SK-N-SH (cell line): Measurements from ENCODE around the gene CHD6. TPM values are rescaled to one million over a fixed set of nuclear protein-coding genes. Genes with fewer than 3 reads are reported as not detected.

Experiments used
- CTCF ChIA-PET: fragments of 300-600, 350-600 bp; formaldehyde crosslinking; extraction: SDS; loops from one replicate; lab custom pipeline; 2021; lab: Yijun Ruan, JAX
- POLR2A ChIA-PET: fragments of 350-600 bp; sonication (Branson Sonifier 250); formaldehyde crosslinking; extraction: SDS; loops from one replicate; lab custom pipeline; 2020; ENCODE audit warnings: antibody characterized with exemption, inconsistent platforms; lab: Yijun Ruan, JAX
- DNase-seq: peaks from one replicate; pipeline ENCODE4 v3.0.0; 2012
- H2AFZ ChIP-seq: fragments of 200-600 bp; sonication (generic); 2 replicates; pipeline ENCODE4 v1.8.1; 2016; ENCODE audit warnings: antibody characterized with exemption, mild to moderate bottlenecking, low read depth
- H3F3A ChIP-seq: fragments of 200-600 bp; sonication (generic); replicated peaks from 2 replicates; pipeline ENCODE3; 2016; ENCODE audit warnings: antibody characterized with exemption, mild to moderate bottlenecking; ENCODE audit not compliant: insufficient read depth
- H3K27ac ChIP-seq, 2 experiments: fragments of 200-500 bp in 1 of 2; fragments of 200-600 bp in 1 of 2; sonication (Bioruptor generic) in 1 of 2; sonication (generic), shearing (Covaris generic) in 1 of 2; 2 replicates each; pipeline versions ENCODE4 v1.5.1 to v1.6.1; 2014 to 2016; ENCODE audit warnings: low read depth in 2 of 2, inconsistent platforms in 1 of 2, low read length in 1 of 2, mild to moderate bottlenecking in 1 of 2, mixed read lengths in 1 of 2
- H3K27me3 ChIP-seq: fragments of 200-600 bp; sonication (generic), shearing (Covaris generic); 2 replicates; pipeline ENCODE4 v1.6.1; 2016; ENCODE audit warnings: mixed run types; ENCODE audit not compliant: insufficient read depth
- H3K36me3 ChIP-seq, 2 experiments: fragments of 200-500 bp in 1 of 2; fragments of 200-600 bp in 1 of 2; sonication (Bioruptor generic) in 1 of 2; sonication (generic) in 1 of 2; replicated peaks in 1 of 2; 2 replicates each; pipeline versions ENCODE3 to v1.5.1; 2014 to 2016; ENCODE audit warnings: low read length in 1 of 2, mild to moderate bottlenecking in 1 of 2; ENCODE audit not compliant: insufficient read depth in 2 of 2, control insufficient read depth in 1 of 2
- H3K4me1 ChIP-seq, 2 experiments: fragments of 200-500 bp in 1 of 2; fragments of 200-600 bp in 1 of 2; sonication (Bioruptor generic) in 1 of 2; sonication (generic), shearing (Covaris generic) in 1 of 2; 2 replicates each; pipeline versions ENCODE4 v1.5.1 to v1.6.1; 2014 to 2016; ENCODE audit warnings: low read depth in 1 of 2, low read length in 1 of 2, mixed run types in 1 of 2; ENCODE audit not compliant: insufficient read depth in 2 of 2, control insufficient read depth in 1 of 2
- H3K4me2 ChIP-seq: fragments of 200-600 bp; sonication (generic), shearing (Covaris generic); 2 replicates; pipeline ENCODE4 v1.6.1; 2017; ENCODE audit warnings: mixed run types
- H3K4me3 ChIP-seq, 2 experiments: fragments of 200-500 bp in 1 of 2; fragments of 200-600 bp in 1 of 2; sonication (Bioruptor generic) in 1 of 2; sonication (generic), shearing (Covaris generic) in 1 of 2; 2 replicates each; pipeline versions ENCODE4 v1.5.1 to v1.8.1; 2014 to 2016; ENCODE audit warnings: low read depth in 2 of 2, inconsistent platforms in 1 of 2, low read length in 1 of 2, mild to moderate bottlenecking in 1 of 2, mixed read lengths in 1 of 2, moderate library complexity in 1 of 2
- H3K79me2 ChIP-seq: fragments of 200-600 bp; sonication (generic); 2 replicates; pipeline ENCODE4 v1.8.1; 2017; ENCODE audit warnings: mild to moderate bottlenecking; ENCODE audit not compliant: insufficient read depth
- H3K9ac ChIP-seq: fragments of 200-600 bp; sonication (generic); 2 replicates; pipeline ENCODE4 v1.6.1; 2017; ENCODE audit warnings: mixed run types
- H3K9me2 ChIP-seq: fragments of 200-600 bp; sonication (generic); 2 replicates; pipeline ENCODE4 v1.6.1; 2017; ENCODE audit warnings: mixed run types
- H3K9me3 ChIP-seq: fragments of 200-600 bp; sonication (generic); 2 replicates; pipeline ENCODE4 v1.6.1; 2017; ENCODE audit warnings: mixed run types, mild to moderate bottlenecking, moderate library complexity
- H4K20me1 ChIP-seq: fragments of 200-600 bp; sonication (generic); 2 replicates; pipeline ENCODE4 v1.6.1; 2017; ENCODE audit warnings: mild to moderate bottlenecking, mixed run types; ENCODE audit not compliant: insufficient read depth
- CHD2 ChIP-seq: fragments of 150-350 bp; IDR thresholded peaks from 2 replicates; pipeline ENCODE4 v1.6.1; 2018; ENCODE audit warnings: low read length; ENCODE audit not compliant: partially characterized antibody
- CTCF ChIP-seq: fragments of 200-600 bp; sonication (generic); IDR thresholded peaks from 2 replicates; pipeline ENCODE4 v1.6.1; 2017; ENCODE audit warnings: antibody characterized with exemption, mild to moderate bottlenecking, moderate library complexity
- ELF1 ChIP-seq: IDR thresholded peaks from 2 replicates; pipeline ENCODE4 v1.4.0; 2012
- EP300 ChIP-seq, 2 experiments: IDR thresholded peaks; 2 replicates each; pipeline versions ENCODE4 v1.4.0 to v1.6.1; 2012; ENCODE audit warnings: borderline replicate concordance in 1 of 2, low read depth in 1 of 2, low read length in 1 of 2
- FOSL2 ChIP-seq: IDR thresholded peaks from 2 replicates; pipeline ENCODE4 v1.4.0; 2012; ENCODE audit warnings: low read depth, mild to moderate bottlenecking, moderate library complexity, borderline replicate concordance
- FOXJ3 ChIP-seq: sonication (generic); formaldehyde crosslinking; IDR thresholded peaks from 2 replicates; pipeline ENCODE4 v1.5.1; 2020; ENCODE audit warnings: mild to moderate bottlenecking, missing genetic modification reagents
- IRF3 ChIP-seq: fragments of 150-350 bp; IDR thresholded peaks from 2 replicates; pipeline ENCODE4 v1.6.1; 2016; ENCODE audit warnings: mild to moderate bottlenecking, low read depth, low read length
- JUND ChIP-seq: IDR thresholded peaks from 2 replicates; pipeline ENCODE4 v1.4.0; 2012
- MAX ChIP-seq: IDR thresholded peaks from 2 replicates; pipeline ENCODE4 v1.4.0; 2012; ENCODE audit warnings: low read depth
- NFIC ChIP-seq: IDR thresholded peaks from 2 replicates; pipeline ENCODE4 v1.4.0; 2012; ENCODE audit warnings: borderline replicate concordance
- RAD21 ChIP-seq: IDR thresholded peaks from 2 replicates; pipeline ENCODE4 v1.6.1; 2012; ENCODE audit warnings: mild to moderate bottlenecking, low read length
- RCOR1 ChIP-seq: fragments of 150-350 bp; IDR thresholded peaks from 2 replicates; pipeline ENCODE4 v1.6.1; 2017; ENCODE audit warnings: antibody characterized with exemption, low read length
- RFX5 ChIP-seq: IDR thresholded peaks from 2 replicates; pipeline ENCODE4 v1.6.1; 2012; ENCODE audit warnings: mild to moderate bottlenecking, improper control_type of control experiment, low read length
- TEAD4 ChIP-seq: IDR thresholded peaks from 2 replicates; pipeline ENCODE4 v1.4.0; 2012; ENCODE audit warnings: mild to moderate bottlenecking, borderline replicate concordance; ENCODE audit not compliant: insufficient read depth
- USF1 ChIP-seq: IDR thresholded peaks from 2 replicates; pipeline ENCODE4 v1.4.0; 2012; ENCODE audit warnings: low read depth, borderline replicate concordance
- YY1 ChIP-seq: IDR thresholded peaks from 2 replicates; pipeline ENCODE4 v1.4.0; 2012; ENCODE audit warnings: low read depth, mild to moderate bottlenecking
- WGBS: methylation state at CpG from one replicate; pipeline ENCODE4 v1.1.6; 2017; ENCODE audit warnings: low lambda C conversion rate; 5-methylcytosine and 5-hydroxymethylcytosine counted together
- polyA plus RNA-seq, 3 experiments: library from polyadenylated mRNA; depleted of rRNA; stranded (reverse); fragments of >200 nt; gene quantifications; 2 replicates each; pipeline ENCODE4 v1.2.3, GENCODE V29; 2012

The CHD6 gene
- polyA plus RNA-seq, 1 of the 3 experiments (the other 2 are of a cell fraction) = 7.1 TPM

GRCh38 chr20:41362748-41363140 is 255.4 kb downstream of the CHD6 start:
- H3K4me3 ChIP-seq = no peak overlapping the region
- H3K9me2 ChIP-seq = no peaks in the 10 kb centered on the region
- no peaks in the 10 kb centered on the region for H3K36me3 ChIP-seq
- peaks cover 27% of the 10 kb centered on the region for H3K27me3 ChIP-seq
- no peak overlapping the region for H2AFZ ChIP-seq
- H3K79me2 ChIP-seq = no peaks in the 10 kb centered on the region
- ChIA-PET POLR2A (no interaction called here), CTCF (interaction anchor here (8.1 kb wide), 1 partner anchor 23 kb away, joined by 55 read pairs; the partner anchor contains the start of gene LPIN3)
- H3F3A ChIP-seq = no peaks in the 10 kb centered on the region
- H3K4me1 ChIP-seq = peaks cover 0 to 13% of the 10 kb centered on the region in 2 experiments; a peak in 1 of 4 replicates
- no peak for DNase-seq
- WGBS = 63% methylated on average over 4 of the region's 5 CpGs
- H3K4me2 ChIP-seq = no peak overlapping the region
- H3K27ac ChIP-seq = no peak overlapping the region
- H4K20me1 ChIP-seq = no peaks in the 10 kb centered on the region
- no peak overlapping the region for H3K9ac ChIP-seq
- TF ChIP-seq MAX = no peak
- TF ChIP-seq ELF1 = no peak
- no peak for TF ChIP-seq IRF3
- TF ChIP-seq CTCF = no peak
- no peak for TF ChIP-seq FOSL2
- TF ChIP-seq EP300 (IDR thresholded peaks at IDR 0.05; ENCODE audit: borderline replicate concordance in 1 of 2, low read depth in 1 of 2, low read length in 1 of 2) = no peak
- no peak for TF ChIP-seq TEAD4
- no peak for TF ChIP-seq JUND
- TF ChIP-seq RFX5 = no peak
- TF ChIP-seq CHD2 = no peak
- no peak for TF ChIP-seq FOXJ3 (CRISPR knock-in tag)
- TF ChIP-seq USF1 = no peak
- no peak for TF ChIP-seq RAD21
- no peak for TF ChIP-seq NFIC
- no peak for TF ChIP-seq YY1
- no peak for TF ChIP-seq RCOR1
- TF ChIP-seq, all 33 proteins: peak for 0
- H3K9me3 ChIP-seq = no peaks in the 10 kb centered on the region
